ENCODE data around the gene FGF12.

Gene FGF12

DNA sequence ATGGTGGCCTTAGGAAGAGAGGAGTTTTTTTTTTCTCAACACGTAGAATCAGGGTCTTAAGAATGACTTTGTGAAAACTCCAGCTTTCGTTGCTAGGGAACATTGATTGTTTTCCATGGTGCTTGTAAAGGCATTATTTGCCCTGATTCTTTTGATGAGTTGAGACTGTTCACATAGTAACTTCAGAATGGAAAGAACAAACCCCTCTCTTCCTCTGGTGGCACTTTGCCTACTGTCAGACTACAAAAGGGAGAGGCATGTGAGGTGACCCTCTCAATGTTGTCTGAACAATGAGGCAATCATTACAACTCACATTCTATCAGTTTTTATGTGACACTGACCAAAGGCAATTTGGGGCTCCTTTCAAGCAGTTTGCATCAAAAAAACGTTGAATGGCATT lies 477.8 kb downstream of the FGF12 start:
- no peak for DNase-seq

DNA sequence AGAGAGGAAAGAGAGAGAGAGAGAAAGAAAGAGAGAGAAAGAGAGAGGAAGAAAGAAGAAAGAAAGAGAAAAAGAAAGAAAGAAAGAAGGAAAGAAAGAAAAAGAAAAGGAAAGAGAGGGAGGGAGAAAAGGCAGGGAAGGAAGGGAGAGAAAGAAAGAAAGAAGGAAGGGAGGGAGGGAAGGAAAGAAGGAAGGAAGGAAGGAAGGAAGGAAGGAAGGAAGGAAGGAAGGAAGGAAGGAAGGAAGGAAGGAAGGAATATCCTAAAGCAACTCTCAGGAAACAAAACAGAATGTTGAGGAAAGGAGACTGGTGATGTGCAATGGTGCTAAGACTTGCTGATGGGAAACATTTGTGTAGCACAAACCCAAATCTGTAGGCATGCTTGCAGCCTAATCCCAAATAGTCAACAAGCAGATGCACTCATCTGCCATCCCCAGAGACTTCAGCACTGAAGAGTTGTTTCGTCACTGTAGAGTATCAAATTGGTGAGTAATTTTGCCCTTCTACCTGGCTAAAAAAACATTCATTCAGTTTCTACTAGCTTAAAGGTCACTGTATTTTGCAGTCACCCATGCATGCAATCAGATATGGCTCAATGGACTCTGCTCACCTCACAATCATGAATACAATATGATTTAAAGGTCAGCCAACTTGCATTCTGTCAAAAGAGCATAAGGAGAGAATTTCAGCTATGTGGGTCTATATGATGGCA lies 480.3 kb downstream of the FGF12 start:
- DNase-seq: peak; percentile 68

DNA sequence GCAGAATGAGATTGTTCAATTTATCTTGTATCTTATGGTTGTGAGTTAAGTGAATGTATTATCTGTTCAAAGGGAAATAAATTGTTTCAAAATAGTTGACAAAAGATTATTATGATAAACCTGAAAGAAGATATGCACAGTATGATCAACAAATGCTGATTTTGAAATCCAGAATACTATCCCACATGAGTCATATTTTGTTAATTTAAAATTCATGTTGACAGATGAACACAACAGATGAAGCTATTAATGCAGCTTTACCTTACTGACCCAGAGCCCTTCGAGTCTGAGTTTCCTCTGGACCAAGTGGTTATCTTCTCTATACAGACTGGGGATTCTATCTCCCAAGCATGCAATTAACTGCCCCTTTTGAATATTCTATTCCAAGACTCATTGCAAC lies 482.8 kb downstream of the FGF12 start:
- DNase-seq: no peak

- DNase-seq: no peak
Measured at GRCh38 chr3:192239956-192240355, 487.4 kb downstream of the FGF12 start.

DNA sequence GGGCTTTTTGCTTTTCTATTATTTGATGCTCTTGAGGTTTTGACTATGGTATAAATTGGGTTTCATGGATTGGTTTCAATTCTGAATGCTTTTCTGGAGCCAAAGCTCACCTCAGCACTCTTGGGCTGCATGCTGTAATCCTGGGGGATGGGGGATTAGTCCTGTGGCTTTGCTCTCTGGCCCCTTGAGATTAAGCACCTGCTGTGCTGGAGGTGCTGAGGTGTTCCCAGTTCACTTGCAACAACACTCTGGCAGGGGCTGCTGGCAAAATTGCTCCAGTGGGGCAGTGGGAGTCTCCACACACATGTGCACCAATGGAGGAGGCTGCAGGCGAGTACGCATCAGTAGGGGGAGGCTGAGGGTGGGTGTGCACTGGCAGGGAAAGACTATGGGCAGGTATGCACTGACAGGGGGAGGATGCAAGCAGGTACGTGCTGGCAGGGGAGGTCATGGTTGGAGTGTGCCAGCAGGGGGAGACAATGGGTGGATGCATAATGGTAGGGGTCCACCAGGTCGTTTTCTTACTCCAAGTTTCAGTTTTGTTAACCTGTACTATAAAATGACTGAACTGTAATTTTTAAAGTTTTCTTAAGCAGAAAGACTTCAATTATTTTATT lies 489.2 kb downstream of the FGF12 start:
- DNase-seq: peak; percentile 9

GRCh38 chr3:192229866-192230265 lies 497.5 kb downstream of the FGF12 start:
- DNase-seq: no peak

DNA sequence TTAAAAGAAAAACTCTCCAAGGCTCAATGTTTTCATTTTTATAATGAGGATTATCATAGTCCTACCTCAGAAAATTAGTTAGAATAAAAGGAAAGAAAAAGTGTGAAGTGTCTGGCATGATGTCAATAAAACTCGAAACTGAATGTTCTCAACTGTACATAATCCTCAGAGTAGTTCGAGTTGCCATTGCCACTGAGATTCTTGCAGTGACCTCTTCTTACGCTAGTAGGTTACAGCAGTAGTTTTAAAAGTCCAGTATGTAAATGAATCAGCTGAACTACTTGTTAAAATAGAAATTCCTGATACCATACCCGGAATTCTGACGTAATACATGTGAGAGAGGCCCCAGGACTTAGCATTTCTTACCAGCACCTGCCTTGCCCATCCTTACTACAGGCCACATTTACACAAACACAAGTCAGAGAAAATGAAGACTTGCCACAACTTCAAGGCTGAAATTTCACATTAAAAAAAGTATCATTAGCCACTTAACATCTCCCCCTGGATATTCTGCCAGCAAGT lies 502.6 kb downstream of the FGF12 start:
- no peak for DNase-seq

DNA sequence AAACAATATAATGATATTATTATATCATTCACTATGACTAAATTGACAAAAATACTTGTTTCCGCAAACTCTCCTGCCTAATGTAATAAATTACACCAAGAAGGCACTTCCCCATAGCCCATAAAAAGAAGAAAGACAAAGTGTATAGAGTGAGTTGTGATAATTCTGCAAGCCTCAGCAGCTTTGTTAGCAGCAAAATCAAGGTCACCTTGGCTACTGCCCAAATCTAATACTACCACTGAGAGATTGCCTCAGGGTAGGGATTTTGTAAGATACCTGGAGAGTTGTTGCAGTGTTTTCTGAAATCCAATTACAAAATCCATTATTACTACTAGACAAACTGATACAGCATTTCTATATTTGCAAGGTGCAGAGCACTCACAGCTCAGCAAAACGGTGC lies 503.5 kb downstream of the FGF12 start:
- DNase-seq: peak; percentile 98

DNA sequence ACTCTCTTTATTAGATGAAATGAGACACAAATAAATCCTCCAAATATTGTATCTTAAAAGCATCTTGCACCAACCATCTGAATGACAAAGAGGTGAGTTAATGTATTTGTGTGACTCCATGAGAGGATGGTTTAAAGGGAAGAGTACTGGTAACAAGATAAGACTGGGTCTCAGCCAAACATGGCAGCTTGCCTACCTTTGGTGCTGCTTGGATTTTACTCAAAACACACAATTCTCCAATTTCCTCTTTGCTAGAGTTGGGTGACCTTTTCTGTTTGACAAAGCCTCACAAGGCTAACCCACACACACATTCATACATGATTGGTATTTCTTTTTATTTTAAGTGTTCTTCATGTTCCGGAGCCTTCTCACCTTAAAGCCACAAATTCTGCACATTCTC lies 506.4 kb downstream of the FGF12 start:
- DNase-seq: no peak

DNA sequence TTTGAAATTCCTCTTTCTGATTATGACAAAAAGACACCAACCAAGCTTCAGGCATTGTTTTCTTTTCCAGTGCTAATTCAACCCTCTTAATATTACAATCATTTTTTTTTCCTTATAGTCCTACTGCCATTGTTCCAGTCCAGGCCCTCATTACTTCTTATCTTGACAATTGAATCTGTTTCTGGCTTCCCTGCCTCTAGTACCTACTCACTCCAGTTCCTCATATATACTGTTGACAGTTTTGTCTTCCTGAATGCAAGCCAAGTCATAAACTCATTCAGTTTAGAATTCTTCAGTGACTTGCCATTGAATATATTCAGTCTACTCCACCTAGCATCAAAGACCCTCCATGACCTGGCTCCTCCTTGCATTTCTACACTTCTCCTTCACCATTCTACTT lies 507.4 kb downstream of the FGF12 start:
- no peak for DNase-seq

DNA sequence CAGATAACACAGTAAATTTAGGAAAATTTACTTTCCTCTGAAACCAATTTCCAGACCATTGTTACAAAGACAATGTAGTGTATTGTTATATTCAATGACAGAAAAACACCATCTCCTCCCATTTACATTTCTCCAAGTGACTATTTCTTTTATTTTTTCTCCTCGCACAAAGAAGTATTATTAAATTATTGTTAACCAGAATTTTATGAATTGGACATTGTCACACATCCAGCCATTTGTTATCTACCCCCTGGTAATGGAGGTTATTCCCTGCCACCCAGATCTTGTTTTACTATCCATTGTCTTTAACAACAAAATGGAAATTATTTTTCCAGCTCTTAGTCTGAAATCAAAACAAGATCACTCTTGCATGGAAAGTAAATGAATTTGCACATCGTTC lies 511.3 kb downstream of the FGF12 start:
- no peak for DNase-seq

DNA sequence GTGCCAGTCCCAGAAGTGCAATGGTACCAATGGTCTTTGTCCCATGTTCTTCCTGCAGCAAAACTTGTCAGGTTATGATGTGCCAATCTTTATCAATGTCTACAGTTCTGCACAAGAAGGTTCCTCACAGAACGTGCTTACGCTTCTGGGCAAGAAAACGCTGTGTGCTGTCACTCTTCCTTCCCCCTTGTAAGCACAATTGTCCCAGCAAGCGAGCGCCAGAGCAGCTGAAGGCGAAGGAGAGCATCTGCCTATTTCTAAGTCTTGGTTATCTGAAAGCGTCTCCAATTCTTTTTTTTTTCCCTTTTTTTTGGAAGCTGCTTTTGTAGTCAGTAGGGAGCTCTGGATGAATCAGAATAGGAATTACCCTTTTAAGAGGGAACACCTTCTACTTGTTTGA lies 514.4 kb downstream of the FGF12 start:
- DNase-seq: no peak

DNA sequence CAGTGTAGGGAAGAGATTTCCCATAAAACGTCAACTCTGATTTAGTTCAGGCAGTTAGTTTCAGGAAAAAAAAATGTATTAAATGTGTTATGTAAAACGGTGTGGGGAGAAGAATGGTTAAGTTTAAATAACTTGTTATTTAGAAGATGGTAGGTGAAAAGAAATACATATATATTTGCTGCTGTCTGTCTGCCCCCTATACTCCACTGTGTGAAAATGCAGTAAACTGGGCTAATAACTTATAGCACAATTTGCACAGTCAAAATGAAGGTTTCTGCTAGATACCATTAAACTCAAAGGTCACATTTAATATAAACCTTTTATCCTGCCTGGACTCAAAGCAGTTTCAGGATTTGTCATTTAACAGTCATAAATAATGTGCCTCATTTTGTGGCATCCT lies 515.0 kb downstream of the FGF12 start:
- peak; percentile 28 for DNase-seq

DNA sequence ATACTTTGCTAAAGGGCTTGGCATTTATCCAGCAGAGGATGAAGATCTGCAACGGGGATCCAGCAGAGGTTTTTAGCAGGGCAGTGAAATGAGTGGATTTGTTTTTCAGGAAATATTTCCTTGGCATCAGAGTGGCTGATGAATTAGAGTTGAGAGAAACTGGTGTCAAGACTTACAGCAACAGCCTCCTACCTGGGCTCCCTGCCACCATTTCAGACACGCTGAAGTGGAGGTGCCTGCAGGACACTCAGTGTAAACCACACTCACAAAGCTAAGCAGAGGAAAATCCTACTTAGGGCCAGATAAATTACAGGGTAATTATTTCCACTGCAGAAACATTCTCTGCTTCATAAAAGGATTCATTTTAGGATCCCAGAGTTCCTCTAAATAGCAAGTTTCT lies 519.7 kb downstream of the FGF12 start:
- peak; percentile 98 for DNase-seq

GRCh38 chr3:192207239-192207638 lies 520.1 kb downstream of the FGF12 start:
- no peak for DNase-seq

GRCh38 chr3:192194085-192194484 lies 533.3 kb downstream of the FGF12 start:
- no peak for DNase-seq

GRCh38 chr3:192188218-192188835 lies 539.0 kb downstream of the FGF12 start:
- peak; percentile 47 for DNase-seq

GRCh38 chr3:192187485-192188051 lies 539.8 kb downstream of the FGF12 start:
- no peak for DNase-seq

DNA sequence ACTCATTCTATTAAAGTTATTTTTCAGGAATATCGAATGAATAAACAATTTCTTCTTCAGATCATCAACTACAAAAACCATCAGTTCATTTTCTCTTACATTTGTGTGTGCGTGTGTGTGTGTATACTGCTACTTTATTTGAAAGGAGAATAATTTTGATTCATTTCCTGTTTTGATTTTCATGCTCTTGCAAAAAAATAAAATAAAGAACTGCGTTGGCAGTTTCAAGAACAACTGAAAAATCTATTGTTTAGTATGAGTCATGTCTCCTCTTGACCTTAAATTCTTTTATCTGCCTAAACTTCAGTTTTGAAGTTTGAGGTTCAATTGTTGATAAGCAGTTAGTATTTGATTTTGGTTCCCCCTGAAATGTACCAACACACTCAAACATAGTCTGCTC lies 540.8 kb downstream of the FGF12 start:
- DNase-seq: no peak

DNA sequence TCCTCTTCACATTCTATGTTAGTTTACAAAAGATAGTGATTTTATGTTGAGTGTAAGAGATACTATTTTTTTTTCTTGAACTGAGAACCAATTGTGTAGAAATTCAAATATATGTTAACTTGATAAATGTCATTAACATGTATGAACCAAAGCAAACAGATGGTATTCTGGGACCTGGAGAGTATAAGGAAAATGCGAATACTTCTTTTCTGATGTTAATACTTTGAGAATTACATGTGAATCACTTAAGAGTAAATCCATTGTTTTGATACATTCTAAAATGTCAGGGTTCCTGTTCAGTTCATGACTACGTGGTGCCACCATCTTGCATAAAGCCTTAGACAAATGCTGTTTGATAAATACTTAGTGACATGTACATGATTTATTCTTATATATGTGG lies 541.3 kb downstream of the FGF12 start:
- DNase-seq: no peak

- peak; percentile 63 for DNase-seq
Measured at GRCh38 chr3:192183109-192183508, 544.2 kb downstream of the FGF12 start.

DNA sequence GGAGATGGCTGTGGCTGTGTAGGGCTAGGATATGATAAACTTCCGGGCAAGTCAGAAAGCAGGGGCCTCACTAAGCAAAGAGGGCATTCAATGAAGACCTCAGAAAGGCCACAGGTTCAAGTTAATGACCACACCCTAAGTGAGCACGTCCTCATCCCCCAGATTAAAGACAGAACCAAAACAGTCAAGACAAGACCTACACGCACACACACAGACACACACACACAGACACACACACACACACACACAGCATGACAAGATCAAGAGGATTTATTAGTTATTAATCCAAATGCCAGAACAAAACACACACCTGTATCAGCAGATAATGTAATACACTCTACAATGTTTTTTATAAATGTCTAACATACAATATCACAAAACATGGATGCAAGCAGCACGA lies 546.2 kb downstream of the FGF12 start:
- DNase-seq: no peak

DNA sequence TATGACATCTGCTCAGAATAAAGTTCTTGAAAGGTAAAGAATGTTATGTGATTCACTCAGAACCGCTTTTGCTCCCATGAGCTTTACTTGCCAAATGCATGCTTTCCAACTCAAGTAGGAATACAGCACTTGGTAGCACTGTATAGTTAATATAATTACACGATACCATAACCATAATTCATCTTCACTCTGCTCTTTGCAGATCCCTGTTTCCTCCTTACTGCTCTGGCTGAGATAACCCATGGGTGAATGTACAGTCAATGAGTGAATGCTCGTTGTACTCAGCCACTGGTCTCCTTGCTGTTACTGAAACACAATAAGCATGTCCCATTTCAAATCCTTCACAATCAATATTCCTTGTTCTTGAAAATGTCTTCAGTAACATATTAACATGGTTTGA lies 550.0 kb downstream of the FGF12 start:
- peak; percentile 16 for DNase-seq

DNA sequence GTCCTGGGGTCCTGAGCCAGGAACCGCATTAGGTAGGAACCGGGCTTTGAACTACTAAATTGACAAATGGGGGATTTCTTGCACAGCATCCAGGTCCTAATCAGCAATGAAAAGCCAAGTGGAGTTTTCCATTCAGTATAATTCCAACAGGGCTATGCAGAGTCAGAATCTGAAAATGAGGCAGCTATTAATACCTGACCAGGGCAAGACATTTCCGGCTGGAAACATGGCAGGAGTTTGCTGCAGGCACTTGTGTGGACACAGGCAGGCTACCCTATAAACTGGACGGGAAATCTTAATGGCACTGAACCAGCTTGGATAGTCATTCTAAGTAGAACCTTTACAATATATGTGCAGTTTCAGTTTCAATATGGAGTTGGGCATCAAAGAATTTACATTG lies 553.1 kb downstream of the FGF12 start:
- no peak for DNase-seq

Data from NCI-H69 (cell line).